Right atrium auricular region (tissue), 2 donors: ENCODE measurements around the gene SIGLEC6. TPM values are rescaled to one million over a fixed set of nuclear protein-coding genes. Genes with fewer than 3 reads are reported as not detected.
"Not testable (repeated sequence)": the region's sequence is repeated elsewhere in the genome, so short reads cannot be mapped to it uniquely, and the experiment has no call there.

Experiments used
- DNase-seq: peaks from one replicate; pipeline ENCODE4 v3.0.0-alpha.2; 2019; ENCODE audit warnings: low spot score
- H3K27ac ChIP-seq, 2 donors: fragments of 200-600 bp; sonication (generic); 1 replicate in 1 of 2; 2 replicates in 1 of 2; pipeline ENCODE4 v1.5.1; 2016 to 2019
- H3K27me3 ChIP-seq, 2 donors: fragments of 200-600 bp; sonication (generic); one replicate each; pipeline versions ENCODE4 v1.5.1 to v1.6.0; 2017 to 2019
- H3K36me3 ChIP-seq: fragments of 200-600 bp; sonication (generic); one replicate; pipeline ENCODE4 v1.5.1; 2016
- H3K4me1 ChIP-seq, 2 donors: fragments of 200-600 bp; sonication (generic); one replicate each; pipeline versions ENCODE4 v1.5.1 to v1.6.0; 2017 to 2019
- H3K4me3 ChIP-seq, 2 donors: fragments of 200-600 bp; sonication (generic); 1 replicate in 1 of 2; 2 replicates in 1 of 2; pipeline ENCODE4 v1.5.1; 2017 to 2019; ENCODE audit warnings: mild to moderate bottlenecking in 1 of 2, moderate library complexity in 1 of 2
- H3K9me3 ChIP-seq, 2 donors: fragments of 200-600 bp; sonication (generic); one replicate each; pipeline ENCODE4 v1.5.1; 2019
- total RNA-seq, 2 donors: library from RNA; depleted of rRNA; stranded (reverse); fragments of >200 nt; gene quantifications; one replicate each; pipeline ENCODE4 v1.1.0, GENCODE V29; 2016
- TF ChIP-seq, protein P1 (sequence below), 2 donors: fragments of 200-600 bp; sonication (generic); IDR thresholded peaks; one replicate each; pipeline ENCODE4 v1.5.1; 2019; ENCODE audit warnings: antibody characterized with exemption in 2 of 2

The SIGLEC6 gene
- total RNA-seq, 2 donors from 2014 or later, result 0.16 to 0.44 TPM

GRCh38 chr19:51503286-51503817 lies 28.1 kb downstream of the SIGLEC6 start:
- TF ChIP-seq, protein P1, sequence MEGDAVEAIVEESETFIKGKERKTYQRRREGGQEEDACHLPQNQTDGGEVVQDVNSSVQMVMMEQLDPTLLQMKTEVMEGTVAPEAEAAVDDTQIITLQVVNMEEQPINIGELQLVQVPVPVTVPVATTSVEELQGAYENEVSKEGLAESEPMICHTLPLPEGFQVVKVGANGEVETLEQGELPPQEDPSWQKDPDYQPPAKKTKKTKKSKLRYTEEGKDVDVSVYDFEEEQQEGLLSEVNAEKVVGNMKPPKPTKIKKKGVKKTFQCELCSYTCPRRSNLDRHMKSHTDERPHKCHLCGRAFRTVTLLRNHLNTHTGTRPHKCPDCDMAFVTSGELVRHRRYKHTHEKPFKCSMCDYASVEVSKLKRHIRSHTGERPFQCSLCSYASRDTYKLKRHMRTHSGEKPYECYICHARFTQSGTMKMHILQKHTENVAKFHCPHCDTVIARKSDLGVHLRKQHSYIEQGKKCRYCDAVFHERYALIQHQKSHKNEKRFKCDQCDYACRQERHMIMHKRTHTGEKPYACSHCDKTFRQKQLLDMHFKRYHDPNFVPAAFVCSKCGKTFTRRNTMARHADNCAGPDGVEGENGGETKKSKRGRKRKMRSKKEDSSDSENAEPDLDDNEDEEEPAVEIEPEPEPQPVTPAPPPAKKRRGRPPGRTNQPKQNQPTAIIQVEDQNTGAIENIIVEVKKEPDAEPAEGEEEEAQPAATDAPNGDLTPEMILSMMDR (IDR thresholded peaks at IDR 0.05), result no peak
- no peaks in the 10 kb centered on the region for H3K36me3 ChIP-seq
- H3K4me3 ChIP-seq, result no peak overlapping the region
- DNase-seq, result no peak
- peaks cover 0 to 7% of the 10 kb centered on the region in 2 donors for H3K9me3 ChIP-seq
- H3K27ac ChIP-seq, result no peak overlapping the region
- H3K4me1 ChIP-seq, result no peaks in the 10 kb centered on the region
- H3K27me3 ChIP-seq, result no peaks in the 10 kb centered on the region

GRCh38 chr19:51501594-51502263 lies 29.7 kb downstream of the SIGLEC6 start, which contains the start of gene SIGLEC12:
SIGLEC12 (minus strand) TSS chr19:51501800; CDS start chr19:51501733, 67 bp downstream.
- H3K27ac ChIP-seq, result no peak within 1 kb of the TSS
- no peaks in the 10 kb centered on the region for H3K36me3 ChIP-seq
- peaks cover 0 to 7% of the 10 kb centered on the region in 2 donors for H3K9me3 ChIP-seq
- TF ChIP-seq, protein P1 (IDR thresholded peaks at IDR 0.05), result no peak
- H3K4me1 ChIP-seq, result no peaks in the 10 kb centered on the region
- H3K4me3 ChIP-seq, result no peak within 1 kb of the TSS
- H3K27me3 ChIP-seq, result no peaks in the 10 kb centered on the region
- DNase-seq, result peak; percentile 63

GRCh38 chr19:51500931-51501330 lies 30.5 kb downstream of the SIGLEC6 start:
- not testable (repeated sequence) for H3K4me3 ChIP-seq, H3K4me1 ChIP-seq, H3K36me3 ChIP-seq, H3K27me3 ChIP-seq, H3K9me3 ChIP-seq, H3K27ac ChIP-seq, DNase-seq

- Histone ChIP-seq H3K36me3 (no peaks in the 10 kb centered on the region), H3K4me3 (no peak overlapping the region), H3K27me3 (no peaks in the 10 kb centered on the region), H3K9me3 (no peaks in the 10 kb centered on the region), H3K4me1 (no peaks in the 10 kb centered on the region), H3K27ac (no peak overlapping the region)
- TF ChIP-seq, protein P1 (IDR thresholded peaks at IDR 0.05), result no peak
- DNase-seq, result no peak
Observed at GRCh38 chr19:51497666-51498065, 33.8 kb downstream of the SIGLEC6 start.

- H3K27ac ChIP-seq, result no peak overlapping the region
- H3K9me3 ChIP-seq, result no peaks in the 10 kb centered on the region
- no peak overlapping the region for H3K4me3 ChIP-seq
- H3K36me3 ChIP-seq, result no peaks in the 10 kb centered on the region
- DNase-seq, result no peak
- no peaks in the 10 kb centered on the region for H3K4me1 ChIP-seq
- no peaks in the 10 kb centered on the region for H3K27me3 ChIP-seq
- TF ChIP-seq, protein P1 (IDR thresholded peaks at IDR 0.05), result no peak
Observed at GRCh38 chr19:51493776-51494175, 37.7 kb downstream of the SIGLEC6 start.

GRCh38 chr19:51491586-51491985 lies 39.9 kb downstream of the SIGLEC6 start:
- TF ChIP-seq, protein P1 (IDR thresholded peaks at IDR 0.05), result no peak
- Histone ChIP-seq H3K4me1 (no peaks in the 10 kb centered on the region), H3K27me3 (no peaks in the 10 kb centered on the region)

More at GRCh38 chr19:51491586-51491985, 39.9 kb downstream of the SIGLEC6 start:
- no peak overlapping the region for H3K27ac ChIP-seq
- no peaks in the 10 kb centered on the region for H3K9me3 ChIP-seq
- no peaks in the 10 kb centered on the region for H3K36me3 ChIP-seq
- no peak for DNase-seq
- H3K4me3 ChIP-seq, result no peak overlapping the region
